Neural crest cell (in vitro differentiated cells): Measurements from ENCODE around the gene GRIN2A. TPM values are rescaled to one million over a fixed set of nuclear protein-coding genes. Genes with fewer than 3 reads are reported as not detected.

Source experiments
- DNase-seq: peaks from one replicate; pipeline ENCODE4 v3.0.0; 2021; ENCODE audit warnings: low read depth, mixed read lengths, low spot score
- H3K27ac Mint-ChIP-seq: one replicate; pipeline ENCODE4 v1.8.0; 2021; ENCODE audit warnings: mild to moderate bottlenecking, mixed read lengths; ENCODE audit not compliant: unreplicated experiment
- H3K27me3 Mint-ChIP-seq: 2 replicates; pipeline ENCODE4 v1.8.0; 2021; ENCODE audit warnings: low read depth, mild to moderate bottlenecking, mixed read lengths
- H3K36me3 Mint-ChIP-seq: 2 replicates; pipeline ENCODE4 v1.8.0; 2021; ENCODE audit warnings: low read depth, mild to moderate bottlenecking, mixed read lengths
- H3K4me1 Mint-ChIP-seq: 2 replicates; pipeline ENCODE4 v1.8.0; 2021; ENCODE audit warnings: mixed read lengths
- H3K4me3 Mint-ChIP-seq: one replicate; pipeline ENCODE4 v1.8.0; 2021; ENCODE audit warnings: mild to moderate bottlenecking, mixed read lengths
- H3K9me3 Mint-ChIP-seq: 2 replicates; pipeline ENCODE4 v1.8.0; 2021; ENCODE audit warnings: mixed read lengths
- CTCF ChIP-seq: fragments of 200-600 bp; sonication (generic); conservative IDR thresholded peaks from 2 replicates; pipeline ENCODE4 v1.5.0; 2021; ENCODE audit warnings: antibody characterized with exemption, mild to moderate bottlenecking
- total RNA-seq: library from RNA; stranded (reverse); gene quantifications from 2 replicates; pipeline ENCODE4 v1.2.1, GENCODE V29; 2021

GRIN2A gene
- total RNA-seq, 1 donor from 2014 or later, result 0.09 TPM

GRCh38 chr16:9821331-9821730 is 360.9 kb downstream of the GRIN2A start:
- peaks cover 33% of the 10 kb centered on the region for H3K4me1 Mint-ChIP-seq
- peaks cover 42% of the 10 kb centered on the region for H3K27me3 Mint-ChIP-seq
- no peak for DNase-seq
- TF ChIP-seq CTCF, result no peak
- no peak overlapping the region for H3K27ac Mint-ChIP-seq
- no peaks in the 10 kb centered on the region for H3K9me3 Mint-ChIP-seq
- peak overlapping the region; percentile 8 for H3K4me3 Mint-ChIP-seq
- H3K36me3 Mint-ChIP-seq, result no peaks in the 10 kb centered on the region

- Mint-ChIP-seq H3K27me3 (peaks cover 48% of the 10 kb centered on the region), H3K4me3 (peak overlapping the region; percentile 8), H3K4me1 (peaks cover 40% of the 10 kb centered on the region), H3K36me3 (no peaks in the 10 kb centered on the region), H3K27ac (peak overlapping the region; percentile 32), H3K9me3 (no peaks in the 10 kb centered on the region)
- peak; percentile 37 for TF ChIP-seq CTCF
- peak; percentile 5 for DNase-seq
Measured at GRCh38 chr16:9820476-9821246, 361.6 kb downstream of the GRIN2A start.

- H3K4me3 Mint-ChIP-seq, result no peak overlapping the region
- no peaks in the 10 kb centered on the region for H3K36me3 Mint-ChIP-seq
- H3K27ac Mint-ChIP-seq, result no peak overlapping the region
- peaks cover 44% of the 10 kb centered on the region for H3K27me3 Mint-ChIP-seq
- peaks cover 40% of the 10 kb centered on the region for H3K4me1 Mint-ChIP-seq
- no peaks in the 10 kb centered on the region for H3K9me3 Mint-ChIP-seq
- TF ChIP-seq CTCF, result no peak
- DNase-seq, result no peak
Measured at GRCh38 chr16:9818702-9819101, 363.5 kb downstream of the GRIN2A start.

- Mint-ChIP-seq H3K27ac (no peak overlapping the region), H3K27me3 (peaks cover 35% of the 10 kb centered on the region), H3K4me1 (peaks cover 36% of the 10 kb centered on the region), H3K9me3 (no peaks in the 10 kb centered on the region), H3K4me3 (no peak overlapping the region), H3K36me3 (no peaks in the 10 kb centered on the region)
- TF ChIP-seq CTCF, result no peak
- no peak for DNase-seq
Measured at GRCh38 chr16:9817586-9817985, 364.6 kb downstream of the GRIN2A start.

GRCh38 chr16:9816644-9817043 is 365.6 kb downstream of the GRIN2A start:
- H3K27me3 Mint-ChIP-seq, result peaks cover 26% of the 10 kb centered on the region
- H3K4me3 Mint-ChIP-seq, result no peak overlapping the region
- no peak for DNase-seq
- H3K9me3 Mint-ChIP-seq, result no peaks in the 10 kb centered on the region
- H3K27ac Mint-ChIP-seq, result no peak overlapping the region
- no peak for TF ChIP-seq CTCF
- H3K36me3 Mint-ChIP-seq, result no peaks in the 10 kb centered on the region
- H3K4me1 Mint-ChIP-seq, result peaks cover 27% of the 10 kb centered on the region
